Ectodermal cell (in vitro differentiated cells): ENCODE measurements around the gene LRRC8B.
"Not testable (repeated sequence)": the region's sequence is repeated elsewhere in the genome, so short reads cannot be mapped to it uniquely, and the experiment has no call there.

Experiments
- H3K27ac ChIP-seq: 2 replicates; pipeline ENCODE4 v1.7.0; 2013; ENCODE audit warnings: mild to moderate bottlenecking, low read depth, low read length; ENCODE audit not compliant: insufficient read depth, poor library complexity, severe bottlenecking
- H3K27me3 ChIP-seq: 2 replicates; pipeline ENCODE4 v1.7.0; 2013; ENCODE audit warnings: mild to moderate bottlenecking, low read length; ENCODE audit not compliant: insufficient read depth, control insufficient read depth, poor library complexity, severe bottlenecking
- H3K36me3 ChIP-seq: one replicate; pipeline ENCODE4 v1.7.0; 2013; ENCODE audit warnings: low read length; ENCODE audit not compliant: control insufficient read depth, insufficient read depth
- H3K4me1 ChIP-seq: one replicate; pipeline ENCODE4 v1.7.0; 2013; ENCODE audit warnings: low read length; ENCODE audit not compliant: control insufficient read depth, insufficient read depth
- H3K4me3 ChIP-seq: 2 replicates; pipeline ENCODE4 v1.7.0; 2013; ENCODE audit warnings: low read depth, low read length, control low read depth; ENCODE audit not compliant: insufficient read depth
- H3K9me3 ChIP-seq: 2 replicates; pipeline ENCODE4 v1.7.0; 2013; ENCODE audit warnings: mild to moderate bottlenecking, low read length, moderate library complexity; ENCODE audit not compliant: control insufficient read depth
- WGBS, 2 experiments: methylation state at CpG; one replicate each; pipeline ENCODE4 v1.1.7; 2013; ENCODE audit warnings: missing lambda C conversion rate in 2 of 2; 5-methylcytosine and 5-hydroxymethylcytosine counted together

LRRC8B gene

DNA sequence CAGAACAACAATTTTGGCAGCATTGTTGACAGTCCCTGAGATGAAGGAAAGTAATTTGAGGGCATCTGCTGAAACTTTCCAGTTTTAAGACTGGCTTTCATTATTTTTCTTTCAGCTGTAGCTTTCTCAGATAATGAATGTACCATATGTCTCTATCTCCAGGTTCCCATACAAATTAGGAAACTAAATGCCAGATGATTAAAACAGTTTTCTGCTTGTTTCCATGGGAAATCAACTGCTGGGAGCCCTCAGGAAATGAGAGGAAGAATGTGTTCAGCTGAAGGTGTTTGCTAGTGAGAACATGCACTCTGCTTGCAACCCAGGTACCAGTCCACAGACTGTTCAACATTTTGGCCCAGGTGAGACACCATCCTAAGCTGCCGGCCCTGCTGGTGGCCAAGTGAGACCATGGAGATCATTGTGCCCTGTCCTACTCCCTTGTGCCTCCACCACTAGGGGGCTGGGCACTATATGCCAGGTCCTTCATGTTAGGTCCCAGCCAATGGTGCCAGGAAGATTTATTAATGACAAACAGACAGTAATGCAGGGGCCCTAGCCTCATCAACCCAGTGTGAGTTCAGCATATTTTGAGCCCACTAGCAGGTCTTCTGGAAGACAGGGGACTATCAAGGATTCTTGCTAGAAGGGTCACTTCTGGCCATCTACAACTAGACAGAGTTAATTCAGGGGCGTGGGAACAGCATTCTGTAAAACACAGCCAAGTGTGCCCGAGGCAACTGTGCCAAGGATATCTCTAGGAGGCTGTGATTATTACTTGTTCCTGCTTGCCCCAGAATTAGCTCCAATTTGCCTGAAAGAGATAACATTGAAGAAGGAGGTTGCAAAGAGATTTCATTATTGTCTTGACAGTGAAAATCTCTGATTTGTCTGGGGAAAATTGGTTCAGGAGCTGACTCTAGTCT, 91.3 kb downstream of the LRRC8B start:
- Histone ChIP-seq H3K4me3 (no peak overlapping the region), H3K4me1 (no peaks in the 10 kb centered on the region), H3K36me3 (no peaks in the 10 kb centered on the region), H3K9me3 (no peaks in the 10 kb centered on the region), H3K27ac (no peak overlapping the region), H3K27me3 (no peaks in the 10 kb centered on the region)
- WGBS, 2 experiments: 92 to 96% methylated on average over 3 of the region's 3 CpGs

GRCh38 chr1:89616844-89617627, 92.4 kb downstream of the LRRC8B start:
- no peaks in the 10 kb centered on the region for H3K36me3 ChIP-seq
- no peaks in the 10 kb centered on the region for H3K4me1 ChIP-seq
- no peak overlapping the region for H3K4me3 ChIP-seq
- no peaks in the 10 kb centered on the region for H3K9me3 ChIP-seq
- 91 to 97% methylated on average over 1 to 2 of the region's 2 CpGs for WGBS, 2 experiments
- H3K27me3 ChIP-seq: no peaks in the 10 kb centered on the region
- H3K27ac ChIP-seq: no peak overlapping the region

DNA sequence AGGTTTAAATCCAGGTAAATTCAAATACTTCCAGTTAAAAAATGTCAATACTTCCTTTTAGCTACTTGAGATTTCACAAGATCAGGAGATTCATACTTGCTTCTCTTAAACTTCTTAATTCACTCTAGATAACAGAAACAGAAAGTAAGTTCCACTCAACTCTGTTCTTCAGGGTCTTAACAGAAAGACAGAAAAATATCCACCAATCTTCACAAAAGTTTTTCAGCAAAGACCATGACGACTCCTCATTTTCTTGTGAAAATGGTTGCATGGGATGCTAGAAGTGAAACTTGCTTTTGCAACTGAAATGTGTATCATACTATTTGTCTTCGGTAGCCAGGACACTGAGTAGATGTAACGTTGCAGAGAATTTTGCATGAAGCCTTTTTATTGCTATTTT, 96.0 kb downstream of the LRRC8B start:
- Histone ChIP-seq H3K27me3 (no peaks in the 10 kb centered on the region), H3K4me3 (no peak overlapping the region), H3K9me3 (no peaks in the 10 kb centered on the region), H3K4me1 (no peaks in the 10 kb centered on the region), H3K27ac (no peak overlapping the region), H3K36me3 (no peaks in the 10 kb centered on the region)
- WGBS, 2 experiments: 94 to 98% methylated on average over 3 of the region's 3 CpGs

GRCh38 chr1:89622895-89623294, 98.3 kb downstream of the LRRC8B start:
- 42 to 59% methylated on average over 2 to 3 of the region's 3 CpGs for WGBS, 2 experiments
- Histone ChIP-seq H3K9me3 (no peaks in the 10 kb centered on the region), H3K27ac (no peak overlapping the region), H3K4me3 (no peak overlapping the region), H3K36me3 (no peaks in the 10 kb centered on the region), H3K27me3 (no peaks in the 10 kb centered on the region), H3K4me1 (no peaks in the 10 kb centered on the region)

DNA sequence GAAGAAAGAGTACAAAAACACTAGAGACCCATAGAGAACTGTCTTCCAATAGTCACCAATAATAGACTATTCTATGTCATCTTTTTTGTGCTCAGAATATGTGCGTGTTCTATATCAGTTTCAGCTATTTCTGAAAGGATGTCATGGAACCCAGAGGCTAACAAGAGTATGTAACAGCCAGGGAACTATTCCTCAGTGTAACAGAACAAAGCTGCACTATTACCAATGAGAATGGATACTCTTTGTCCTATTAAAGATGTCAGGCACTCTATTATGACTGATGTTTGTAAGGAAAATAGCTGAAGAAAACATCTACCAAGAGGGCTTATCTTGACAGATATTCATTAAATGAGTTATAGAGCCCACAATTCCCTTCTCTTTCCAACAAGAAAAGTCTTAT, 99.7 kb downstream of the LRRC8B start:
- no peak overlapping the region for H3K4me3 ChIP-seq
- WGBS, 2 experiments: 84 to 92% methylated on average over 1 of the region's 1 CpG
- H3K36me3 ChIP-seq: no peaks in the 10 kb centered on the region
- H3K9me3 ChIP-seq: no peaks in the 10 kb centered on the region
- no peaks in the 10 kb centered on the region for H3K27me3 ChIP-seq
- H3K27ac ChIP-seq: no peak overlapping the region
- H3K4me1 ChIP-seq: no peaks in the 10 kb centered on the region

- H3K4me3 ChIP-seq: no peak overlapping the region
- WGBS, 2 experiments: 92% methylated on average over 4 of the region's 4 CpGs
These were observed 100.2 kb downstream of the LRRC8B start for GRCh38 chr1:89624715-89625323.

DNA sequence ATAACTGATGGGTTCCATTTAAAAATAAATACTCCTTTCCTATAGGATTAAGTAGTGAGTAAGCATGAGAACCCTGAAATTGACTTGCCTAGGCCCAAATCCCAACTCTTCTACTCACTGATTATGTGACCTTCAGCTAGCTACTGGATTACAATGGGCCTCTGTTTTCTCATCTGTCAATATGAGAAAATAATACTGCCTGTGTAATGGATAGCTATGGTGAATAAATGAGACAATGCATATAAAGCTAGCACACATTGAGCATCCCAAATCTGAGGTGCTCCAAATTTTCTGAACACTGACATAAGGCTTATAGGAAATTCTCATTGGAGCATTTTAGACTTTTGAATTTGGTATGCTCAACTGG, 103.0 kb downstream of the LRRC8B start:
- Histone ChIP-seq H3K27ac (no peak overlapping the region), H3K36me3 (no peaks in the 10 kb centered on the region), H3K27me3 (peaks cover 13% of the 10 kb centered on the region), H3K9me3 (no peaks in the 10 kb centered on the region), H3K4me3 (no peak overlapping the region), H3K4me1 (peaks cover 11% of the 10 kb centered on the region)

More at GRCh38 chr1:89624715-89625323, 100.2 kb downstream of the LRRC8B start:
- no peaks in the 10 kb centered on the region for H3K27me3 ChIP-seq
- H3K27ac ChIP-seq: no peak overlapping the region
- no peaks in the 10 kb centered on the region for H3K4me1 ChIP-seq
- H3K36me3 ChIP-seq: no peaks in the 10 kb centered on the region
- H3K9me3 ChIP-seq: no peaks in the 10 kb centered on the region

- no peaks in the 10 kb centered on the region for H3K36me3 ChIP-seq
- H3K4me3 ChIP-seq: no peak overlapping the region
- WGBS, 2 experiments: 98 to 100% methylated on average over 1 to 2 of the region's 2 CpGs
- peaks cover 25% of the 10 kb centered on the region for H3K27me3 ChIP-seq
- H3K27ac ChIP-seq: no peak overlapping the region
- H3K4me1 ChIP-seq: peaks cover 14% of the 10 kb centered on the region
- no peaks in the 10 kb centered on the region for H3K9me3 ChIP-seq
These were observed 104.5 kb downstream of the LRRC8B start for GRCh38 chr1:89629146-89629545.

DNA sequence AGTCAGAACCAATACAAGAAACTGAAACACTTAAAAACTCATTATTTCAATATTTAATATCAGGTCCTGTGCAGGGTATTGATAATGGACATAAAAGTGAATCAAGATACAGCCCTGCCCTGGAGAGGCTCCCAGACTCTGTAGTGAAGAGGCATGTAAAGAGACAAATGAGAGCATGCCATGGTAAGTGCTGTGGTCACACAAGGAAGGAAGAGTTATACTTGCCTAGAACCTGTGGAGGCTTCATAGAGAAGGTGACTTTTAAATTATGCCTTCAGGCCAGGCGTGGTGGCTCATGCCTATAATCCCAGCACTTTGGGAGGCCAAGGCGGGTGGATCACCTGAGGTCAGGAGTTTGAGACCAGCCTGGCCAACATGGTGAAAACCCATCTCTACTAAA, 105.0 kb downstream of the LRRC8B start:
- H3K36me3 ChIP-seq, H3K9me3 ChIP-seq, H3K4me3 ChIP-seq, H3K27ac ChIP-seq: not testable (repeated sequence)
- Histone ChIP-seq H3K27me3 (peaks cover 30% of the 10 kb centered on the region), H3K4me1 (peaks cover 16% of the 10 kb centered on the region)
- WGBS, 2 experiments: 93 to 94% methylated on average over 2 of the region's 2 CpGs

- H3K27ac ChIP-seq: no peak overlapping the region
- no peak overlapping the region for H3K4me3 ChIP-seq
- peaks cover 34% of the 10 kb centered on the region for H3K27me3 ChIP-seq
- no peaks in the 10 kb centered on the region for H3K9me3 ChIP-seq
- 96 to 98% methylated on average over 3 of the region's 3 CpGs for WGBS, 2 experiments
- H3K36me3 ChIP-seq: no peaks in the 10 kb centered on the region
- H3K4me1 ChIP-seq: peaks cover 16% of the 10 kb centered on the region
These were observed 105.4 kb downstream of the LRRC8B start for GRCh38 chr1:89630048-89630447.
